SKM-1 (cell line): ENCODE results near the gene SHQ1.

Experiments
- DNase-seq: peaks from one replicate; lab custom pipeline; 2025; ENCODE audit not compliant: unreplicated experiment; lab: John Stamatoyannopoulos, UW

The SHQ1 gene

DNA sequence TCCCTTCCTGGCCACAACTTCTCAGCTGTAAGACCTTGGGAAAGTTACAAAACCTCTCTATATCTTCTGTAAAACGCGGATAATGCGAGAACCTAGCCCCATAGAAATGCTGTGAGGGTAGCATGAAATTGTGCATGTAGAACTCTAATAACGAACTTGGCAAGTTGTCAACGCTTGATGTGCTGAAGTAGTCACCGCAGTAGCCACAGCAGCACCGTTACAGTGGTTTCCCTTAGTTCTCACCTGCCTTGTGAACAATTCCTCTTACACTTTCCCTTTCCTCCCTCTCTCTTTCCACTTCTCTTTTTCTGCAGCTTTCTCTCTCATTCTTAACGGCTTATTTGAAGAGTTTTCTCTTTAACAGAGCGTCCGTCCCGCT lies 447 bp upstream of the SHQ1 start:
- no peak for DNase-seq

GRCh38 chr3:72847282-72847681 lies 963 bp downstream of the SHQ1 start:
- DNase-seq, result no peak

- DNase-seq, result no peak
Measured at GRCh38 chr3:72846166-72846565, 2.1 kb downstream of the SHQ1 start.

DNA sequence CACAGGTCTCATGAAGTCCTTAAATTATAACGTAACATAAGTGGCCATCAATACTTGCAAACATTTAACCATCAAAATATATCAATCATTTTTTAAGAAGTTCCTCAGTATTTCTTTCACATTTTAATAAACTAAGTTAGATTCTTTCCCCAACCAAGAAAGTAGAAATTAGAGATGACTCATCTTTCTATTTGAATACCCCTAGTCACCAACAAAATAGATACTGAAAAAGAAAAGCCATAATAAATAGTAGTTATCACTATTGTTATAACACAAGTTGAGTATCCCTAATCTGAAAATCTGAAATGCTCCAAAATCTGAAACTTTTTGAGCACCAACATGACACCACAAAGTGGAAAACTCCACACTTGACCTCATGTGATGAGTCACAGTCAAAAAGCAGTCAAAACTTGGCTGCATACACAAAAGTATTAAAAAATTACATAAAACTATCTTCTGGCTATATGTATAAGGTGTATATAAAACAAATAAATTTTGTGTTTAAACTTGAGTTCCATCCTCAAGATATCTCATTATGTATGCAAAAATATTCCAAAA lies 3.7 kb downstream of the SHQ1 start:
- DNase-seq, result no peak

DNA sequence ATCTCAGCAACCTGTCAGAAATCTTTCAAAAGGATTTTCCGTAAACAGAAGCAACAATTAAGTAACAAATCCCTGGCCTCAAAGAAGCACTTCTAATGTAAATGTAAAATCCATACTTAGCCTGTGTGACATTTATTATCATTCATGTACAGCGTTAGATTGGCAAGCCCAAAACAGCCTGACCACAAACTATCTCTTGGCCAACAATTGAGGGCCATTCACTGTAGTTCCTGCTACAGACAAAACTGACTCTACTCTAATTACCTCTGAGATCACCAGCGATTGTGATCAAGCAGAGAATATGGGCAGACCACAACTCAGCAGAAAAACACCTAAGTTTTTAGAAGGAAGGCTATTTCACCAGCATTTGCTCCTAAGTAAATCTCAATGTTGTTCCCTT lies 9.2 kb downstream of the SHQ1 start:
- DNase-seq, result no peak

GRCh38 chr3:72836923-72837322 lies 11.3 kb downstream of the SHQ1 start:
- no peak for DNase-seq

GRCh38 chr3:72836416-72836815 lies 11.8 kb downstream of the SHQ1 start:
- DNase-seq, result no peak

DNA sequence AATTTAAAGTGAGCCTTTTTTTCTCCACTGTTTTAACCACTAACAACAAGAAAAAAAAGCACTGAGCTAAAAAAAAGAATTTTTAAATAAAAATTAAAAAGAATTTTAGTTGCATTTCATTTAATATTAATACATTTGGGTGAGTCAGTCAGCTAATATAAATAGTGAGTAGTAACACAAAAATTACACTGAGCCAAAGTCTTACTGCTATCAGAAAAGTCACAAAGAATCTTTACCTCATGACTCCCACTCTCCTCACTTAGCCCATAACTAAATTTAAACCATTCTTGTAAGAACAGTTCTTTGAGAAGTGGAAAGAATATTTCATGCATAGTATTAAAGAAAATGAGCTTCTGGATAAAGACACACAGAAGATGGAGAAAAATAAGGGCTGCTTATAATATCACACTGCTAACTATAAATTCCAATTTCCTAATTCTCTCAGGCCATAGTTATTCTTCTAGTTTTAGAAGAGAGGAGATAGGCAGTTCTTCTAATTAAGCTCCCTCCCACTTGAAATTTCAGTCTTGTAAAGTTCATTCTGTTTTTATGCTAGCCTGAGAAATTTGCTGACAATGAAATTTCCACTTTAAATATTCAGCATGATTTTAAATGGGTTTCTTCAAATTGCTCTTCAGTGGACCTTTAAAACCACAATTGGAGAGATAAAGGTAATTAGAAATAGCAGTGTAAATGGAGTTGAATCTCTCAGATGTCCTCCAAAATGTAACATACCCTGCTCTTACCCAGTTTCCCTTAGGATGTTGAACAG lies 17.6 kb downstream of the SHQ1 start:
- DNase-seq, result no peak

- DNase-seq, result no peak
Measured at GRCh38 chr3:72829701-72830100, 18.5 kb downstream of the SHQ1 start.

- DNase-seq, result no peak
Measured at GRCh38 chr3:72821161-72821781, 27.0 kb downstream of the SHQ1 start.

GRCh38 chr3:72820415-72820814 lies 27.8 kb downstream of the SHQ1 start:
- peak; percentile 10 for DNase-seq

- DNase-seq, result no peak
Measured at GRCh38 chr3:72818905-72819304, 29.3 kb downstream of the SHQ1 start.

- DNase-seq, result no peak
Measured at GRCh38 chr3:72818092-72818773, 30.0 kb downstream of the SHQ1 start.

GRCh38 chr3:72816862-72817355 lies 31.3 kb downstream of the SHQ1 start:
- DNase-seq, result no peak

GRCh38 chr3:72814308-72814707 lies 33.9 kb downstream of the SHQ1 start:
- DNase-seq, result no peak

DNA sequence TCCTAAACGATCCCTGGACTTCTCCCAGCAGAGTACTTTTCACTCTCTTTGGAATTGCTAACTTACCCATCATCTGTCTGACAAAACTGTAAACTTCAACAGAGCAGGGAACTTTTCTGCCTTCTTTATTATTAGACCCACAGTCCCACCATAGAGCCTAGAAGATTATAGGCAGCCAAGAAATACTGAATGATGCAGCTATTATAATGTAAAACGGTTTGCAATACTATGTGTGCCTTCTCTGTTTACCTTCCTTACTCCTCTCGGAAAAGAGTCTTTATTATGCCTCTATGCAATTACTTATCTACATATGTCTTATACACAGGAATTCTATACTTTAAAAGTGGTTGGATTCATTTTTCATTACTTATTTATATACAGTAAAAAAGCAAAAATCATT lies 36.0 kb downstream of the SHQ1 start:
- no peak for DNase-seq

DNA sequence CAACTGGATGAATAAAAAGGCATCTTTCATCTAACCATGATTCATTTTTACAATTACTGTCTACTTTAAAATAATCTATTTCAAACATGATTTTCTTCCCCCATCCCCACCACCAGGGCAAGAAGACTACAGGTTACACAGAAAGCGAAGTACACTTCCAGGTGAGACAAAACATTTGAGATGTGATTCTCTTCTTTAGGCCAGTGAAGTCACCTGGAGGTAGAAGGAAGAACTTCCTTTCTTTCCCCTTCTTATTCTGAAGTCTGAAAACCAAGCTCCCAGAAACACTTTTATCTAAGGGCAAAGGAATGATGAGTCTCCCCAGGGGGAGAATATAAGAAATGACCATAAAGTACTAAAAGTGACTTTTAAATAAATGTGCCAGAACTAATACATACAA lies 36.7 kb downstream of the SHQ1 start:
- DNase-seq, result no peak

DNA sequence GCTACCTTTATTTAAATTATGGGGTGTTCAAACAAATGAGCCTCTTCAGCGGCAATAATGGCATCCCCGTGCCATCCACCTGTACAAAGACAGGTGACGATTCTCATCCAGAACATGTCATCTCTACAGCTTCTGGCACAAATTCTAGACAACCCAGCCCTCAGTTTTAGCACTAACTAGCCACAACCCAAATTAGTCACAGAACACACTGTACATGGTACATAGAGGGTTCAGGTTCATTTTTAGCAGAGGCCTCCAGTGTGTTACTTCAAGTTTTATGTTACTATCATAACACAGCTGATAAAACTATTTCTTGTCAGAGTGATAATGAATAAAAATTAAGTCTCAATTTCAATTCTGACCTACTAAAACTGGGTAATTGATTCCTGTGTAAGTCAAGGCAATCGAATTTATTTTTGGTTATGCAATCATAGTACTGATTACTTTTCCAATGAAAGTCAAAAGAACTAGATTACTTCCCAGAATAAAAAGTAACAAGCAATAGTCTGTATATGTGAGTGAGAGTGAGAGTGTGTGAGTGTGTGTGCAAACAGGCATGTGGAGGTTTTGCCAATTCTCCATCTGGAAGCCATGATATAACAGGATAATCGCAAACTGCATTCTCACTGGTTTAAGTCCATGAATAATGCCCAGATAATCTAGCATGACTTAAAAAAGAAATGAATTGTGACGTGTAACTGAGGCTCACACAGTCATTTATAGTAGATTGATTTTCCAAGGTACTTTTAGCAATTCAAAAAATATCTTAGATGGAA lies 37.4 kb downstream of the SHQ1 start:
- no peak for DNase-seq

DNA sequence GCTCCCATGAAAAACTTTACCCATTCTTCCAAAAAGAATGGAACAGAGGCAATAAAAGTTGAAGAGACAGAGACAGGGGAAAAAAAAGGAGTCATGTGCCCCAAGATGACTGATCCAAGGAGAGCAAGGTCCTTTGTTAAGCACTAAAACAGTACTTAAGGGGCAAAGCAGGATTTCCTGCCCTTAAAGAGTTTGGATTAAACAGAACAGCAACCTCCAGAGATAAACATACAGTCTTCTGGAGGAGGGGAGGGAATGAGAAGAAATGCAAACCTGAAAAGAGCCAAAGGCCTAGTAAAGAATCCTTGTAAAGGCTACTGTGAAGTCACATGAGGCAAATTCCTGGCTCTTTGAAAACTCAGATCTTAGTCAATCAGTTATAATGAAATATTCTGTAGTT lies 38.2 kb downstream of the SHQ1 start:
- DNase-seq, result no peak

- no peak for DNase-seq
Measured at GRCh38 chr3:72804361-72804760, 43.9 kb downstream of the SHQ1 start.

DNA sequence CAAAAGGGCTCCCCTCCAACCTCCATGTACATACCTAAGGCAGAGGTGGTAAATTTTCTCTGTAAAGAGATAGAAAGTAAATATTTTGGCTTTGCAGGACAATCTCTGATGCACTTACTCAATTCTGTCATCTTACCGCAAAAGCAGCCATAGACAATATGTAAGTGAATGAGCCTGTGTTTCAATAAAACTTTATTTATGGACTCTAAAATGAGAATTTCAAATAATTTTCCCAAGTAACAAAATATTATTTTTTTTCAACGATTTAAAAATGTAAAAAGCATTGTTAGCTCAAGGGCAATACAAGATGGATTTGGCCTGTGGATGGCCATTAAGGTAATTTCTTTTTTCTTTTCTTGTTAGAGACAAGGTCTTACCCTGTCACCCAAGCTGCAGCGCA lies 44.7 kb downstream of the SHQ1 start:
- no peak for DNase-seq
